Stomach (tissue), 9 donors: Measurements from ENCODE around the gene FBLN7. TPM values are rescaled to one million over a fixed set of nuclear protein-coding genes. Genes with fewer than 3 reads are reported as not detected.

ENCODE experiments used
- DNase-seq, 2 donors: peaks; one replicate each; pipeline versions ENCODE4 v3.0.0 to v3.0.0-alpha.2; 2013 to 2019
- H3K27ac ChIP-seq, 5 donors: fragments of 200-600 bp in 4 of 5; sonication (generic) in 4 of 5; one replicate each; pipeline ENCODE4 v1.5.1; 2013 to 2019; ENCODE audit warnings: mild to moderate bottlenecking in 1 of 5, moderate library complexity in 1 of 5
- H3K27me3 ChIP-seq, 3 donors: fragments of 200-600 bp; sonication (generic); one replicate each; pipeline ENCODE4 v1.5.1; 2017 to 2019; ENCODE audit warnings: mixed run types in 1 of 3
- H3K36me3 ChIP-seq, 4 donors: fragments of 200-600 bp; sonication (generic); 1 replicate in 3 of 4; 2 replicates in 1 of 4; pipeline ENCODE4 v1.5.1; 2016 to 2019
- H3K4me1 ChIP-seq, 4 donors: fragments of 200-600 bp; sonication (generic); one replicate each; pipeline ENCODE4 v1.5.1; 2016 to 2019
- H3K4me3 ChIP-seq, 4 donors: fragments of 200-600 bp; sonication (generic) in 3 of 4; one replicate each; pipeline ENCODE4 v1.5.1; 2016 to 2019; ENCODE audit warnings: mild to moderate bottlenecking in 1 of 4
- H3K9me3 ChIP-seq, 4 donors: fragments of 200-600 bp; sonication (generic); one replicate each; pipeline ENCODE4 v1.5.1; 2016 to 2019
- CTCF ChIP-seq, 7 experiments: fragments of 450-650 bp in 4 of 7; fragments of 200-600 bp in 3 of 7; sonication (generic) in 3 of 7; IDR thresholded peaks; one replicate each; pipeline ENCODE4 v1.5.1; 2016 to 2019; ENCODE audit warnings: antibody characterized with exemption in 7 of 7, control low read depth in 2 of 7, mild to moderate bottlenecking in 1 of 7
- EP300 ChIP-seq: sonication (generic); formaldehyde crosslinking; IDR thresholded peaks from one replicate; pipeline ENCODE4 v1.6.1; 2017; ENCODE audit warnings: antibody characterized with exemption
- POLR2A ChIP-seq, 4 donors: fragments of 450-650 bp; IDR thresholded peaks; one replicate each; pipeline ENCODE4 v1.6.1; 2016; ENCODE audit warnings: antibody characterized with exemption in 4 of 4, control low read depth in 2 of 4, mild to moderate bottlenecking in 1 of 4, moderate library complexity in 1 of 4
- POLR2AphosphoS5 ChIP-seq, 3 donors: sonication (generic); formaldehyde crosslinking; IDR thresholded peaks; one replicate each; pipeline ENCODE4 v1.6.1; 2016; ENCODE audit warnings: antibody characterized with exemption in 3 of 3
- WGBS, 5 donors: extraction: QIAGEN DNeasy Blood & Tissue Kit in 3 of 5; methylation state at CpG; one replicate each; pipeline versions ENCODE4 v1.1.5 to v1.1.7; 2013 to 2018; 5-methylcytosine and 5-hydroxymethylcytosine counted together
- intact Hi-C: fragments of 100-400 bp; cut with DNase I; formaldehyde crosslinking; loops from one replicate; pipeline ENCODE4 v1.15.1; 2023; ENCODE audit warnings: low total_unique reads
- polyA plus RNA-seq, 3 donors: library from polyadenylated mRNA; stranded (reverse); fragments of 200-250 nt; gene quantifications; one replicate each; pipeline ENCODE4 v1.2.3, GENCODE V29; 2013
- total RNA-seq, 5 donors: library from RNA; depleted of rRNA; stranded (reverse); fragments of >200 nt; gene quantifications; one replicate each; pipeline versions ENCODE4 v1.1.0 to v1.2.3, GENCODE V29; 2014 to 2016
- donor health status: healthy with polysubstance abuse.
- donor health status: Bipolar disorder and iron deficiency.
- donor health status: healthy.

Gene FBLN7
- total and polyA plus RNA-seq, 8 donors, result 0.40 to 5.1 (median 2.0) TPM; not detected in 1

- Histone ChIP-seq H3K4me1 (no peaks in the 10 kb centered on the region), H3K4me3 (no peak overlapping the region), H3K27me3 (no peaks in the 10 kb centered on the region), H3K36me3 (peaks cover 0 to 20% (median 15%) of the 10 kb centered on the region in 4 donors), H3K27ac (no peak overlapping the region), H3K9me3 (peaks cover 0 to 5% (median 0%) of the 10 kb centered on the region in 4 donors)
- no peak for DNase-seq
- TF ChIP-seq CTCF (IDR thresholded peaks at IDR 0.05), result no peak
- TF ChIP-seq EP300, result no peak
- TF ChIP-seq POLR2AphosphoS5 (IDR thresholded peaks at IDR 0.05), result no peak
- TF ChIP-seq POLR2A (IDR thresholded peaks at IDR 0.05), result no peak
- 94 to 99% (median 95%) methylated on average over 3 of the region's 3 CpGs for WGBS, 5 donors
- intact Hi-C loops, result no loop called here
Measured at GRCh38 chr2:112220831-112221230, 82.6 kb downstream of the FBLN7 start.

GRCh38 chr2:112229348-112229747 lies 91.2 kb downstream of the FBLN7 start:
- Histone ChIP-seq H3K36me3 (peaks cover 0 to 42% (median 30%) of the 10 kb centered on the region in 4 donors), H3K9me3 (no peaks in the 10 kb centered on the region), H3K27me3 (no peaks in the 10 kb centered on the region), H3K27ac (no peak overlapping the region), H3K4me3 (no peak overlapping the region), H3K4me1 (no peaks in the 10 kb centered on the region)
- TF ChIP-seq POLR2A (IDR thresholded peaks at IDR 0.05) (no peak), POLR2AphosphoS5 (IDR thresholded peaks at IDR 0.05) (no peak), CTCF (IDR thresholded peaks at IDR 0.05) (no peak), EP300 (no peak)
- no peak for DNase-seq
- intact Hi-C loops, result no loop called here

GRCh38 chr2:112230371-112230770 lies 92.2 kb downstream of the FBLN7 start:
- no peaks in the 10 kb centered on the region for H3K4me1 ChIP-seq
- no peaks in the 10 kb centered on the region for H3K27me3 ChIP-seq
- no peak for TF ChIP-seq POLR2A (IDR thresholded peaks at IDR 0.05)
- TF ChIP-seq POLR2AphosphoS5 (IDR thresholded peaks at IDR 0.05), result no peak
- no peak for TF ChIP-seq EP300
- no peak for TF ChIP-seq CTCF (IDR thresholded peaks at IDR 0.05)
- H3K36me3 ChIP-seq, result peaks cover 0 to 43% (median 29%) of the 10 kb centered on the region in 4 donors
- WGBS, 5 donors, result 95 to 98% (median 98%) methylated on average over 3 of the region's 3 CpGs
- no peak overlapping the region for H3K4me3 ChIP-seq
- H3K27ac ChIP-seq, result no peak overlapping the region
- no peak for DNase-seq
- no peaks in the 10 kb centered on the region for H3K9me3 ChIP-seq
- intact Hi-C loops, result no loop called here

Other genes starting within 250 kb of the FBLN7 start
- gene MERTK, start 239.8 kb upstream of the FBLN7 start, total RNA-seq, result 10 to 100 TPM in 4 of 5 donors, 1 to 10 TPM in 1; 6.1 to 21.8 (median 17.4) TPM
- gene MERTK, start 239.8 kb upstream of the FBLN7 start, polyA plus RNA-seq, result 1 to 10 TPM; 3.9 to 5.7 (median 5.3) TPM
- 10 to 100 TPM in 4 of 5 donors, 1 to 10 TPM in 1; 8.8 to 62.2 (median 26.3) TPM for gene TMEM87B, start 83.1 kb upstream of the FBLN7 start, total RNA-seq
- gene TMEM87B, start 83.1 kb upstream of the FBLN7 start, polyA plus RNA-seq, result 10 to 100 TPM in 2 of 3 donors, 1 to 10 TPM in 1; 3.7 to 13.6 (median 12.9) TPM
- gene ZC3H8, start 116.7 kb downstream of the FBLN7 start, total RNA-seq, result 100 to 1,000 TPM in 1 of 5 donors, 10 to 100 TPM in 2, 1 to 10 TPM in 2; 7.8 to 117 (median 10.5) TPM
- 1 to 10 TPM; 3.9 to 7.3 (median 6.4) TPM for gene ZC3H8, start 116.7 kb downstream of the FBLN7 start, polyA plus RNA-seq
- 10 to 100 TPM in 2 of 5 donors, 1 to 10 TPM in 3; 1.2 to 15.6 (median 8.0) TPM for gene ZC3H6, start 137.2 kb downstream of the FBLN7 start, total RNA-seq
- 1 to 10 TPM in 2 of 3 donors, under 1 TPM in 1; 0.61 to 1.6 (median 1.2) TPM for gene ZC3H6, start 137.2 kb downstream of the FBLN7 start, polyA plus RNA-seq